Caco-2 (cell line): ENCODE data around the gene IREB2. TPM values are rescaled to one million over a fixed set of nuclear protein-coding genes. Genes with fewer than 3 reads are reported as not detected.
A peak's percentile ranks its signal among the peaks of the same experiment; 100 is the strongest.

Experiments used
- BruUV-seq: library from RNA; stranded (reverse); fragments of 400-500 nt; replicated peaks from 2 replicates; lab custom pipeline; 2021; lab: Mats Ljungman, UMichigan
- CTCF ChIA-PET: fragments of 300-600 bp; sonication (Branson Sonifier 250); formaldehyde crosslinking; loops from one replicate; lab custom pipeline; 2022; ENCODE audit warnings: antibody characterized with exemption; lab: Charles Lee
- POLR2A ChIA-PET: fragments of 300-600 bp; sonication (Branson Sonifier 250); formaldehyde crosslinking; loops from one replicate; lab custom pipeline; 2022; ENCODE audit warnings: antibody characterized with exemption; lab: Charles Lee
- DNase-seq, 2 experiments: peaks; one replicate each; pipeline versions ENCODE4 v3.0.0 to v3.0.0-alpha.2; 2020 to 2022
- H3K27me3 ChIP-seq: replicated peaks from 2 replicates; pipeline ENCODE4 v1.6.0; 2011; ENCODE audit warnings: low read length; ENCODE audit not compliant: control insufficient read depth, insufficient read depth
- H3K36me3 ChIP-seq: 2 replicates; pipeline ENCODE4 v1.5.1; 2011; ENCODE audit warnings: low read length; ENCODE audit not compliant: control insufficient read depth, insufficient read depth
- H3K4me1 ChIP-seq: fragments of 250-450 bp; sonication (Bioruptor Pico); 2 replicates; pipeline ENCODE4 v1.5.1; 2020; ENCODE audit warnings: mild to moderate bottlenecking
- H3K4me3 ChIP-seq: 2 replicates; pipeline ENCODE4 v1.5.1; 2011; ENCODE audit warnings: low read depth, mild to moderate bottlenecking, control low read depth, low read length
- H3K9me3 ChIP-seq: fragments of 250-450 bp; sonication (Bioruptor Pico); 2 replicates; pipeline ENCODE4 v1.5.1; 2020; ENCODE audit warnings: mild to moderate bottlenecking, moderate library complexity
- H3K27ac Mint-ChIP-seq: one replicate; pipeline ENCODE4 v1.8.0; 2022; ENCODE audit warnings: mixed read lengths; ENCODE audit not compliant: unreplicated experiment
- H3K27me3 Mint-ChIP-seq: one replicate; pipeline ENCODE4 v1.8.0; 2022; ENCODE audit warnings: mixed read lengths; ENCODE audit not compliant: insufficient read depth, unreplicated experiment
- H3K36me3 Mint-ChIP-seq: one replicate; pipeline ENCODE4 v1.8.0; 2022; ENCODE audit warnings: mild to moderate bottlenecking, mixed read lengths; ENCODE audit not compliant: insufficient read depth, unreplicated experiment
- H3K4me1 Mint-ChIP-seq: one replicate; pipeline ENCODE4 v1.8.0; 2022; ENCODE audit warnings: low read depth, mixed read lengths; ENCODE audit not compliant: unreplicated experiment
- H3K4me3 Mint-ChIP-seq: one replicate; pipeline ENCODE4 v1.8.0; 2022; ENCODE audit warnings: mild to moderate bottlenecking, moderate library complexity, mixed read lengths; ENCODE audit not compliant: unreplicated experiment
- H3K9me3 Mint-ChIP-seq: one replicate; pipeline ENCODE4 v1.8.0; 2022; ENCODE audit warnings: mixed read lengths; ENCODE audit not compliant: unreplicated experiment
- CTCF ChIP-seq, 2 experiments: fragments of 200-600 bp in 1 of 2; IDR thresholded peaks; 1 replicate in 1 of 2; 2 replicates in 1 of 2; pipeline versions ENCODE4 v1.5.1 to v1.8.0; 2011 to 2022; ENCODE audit warnings: antibody characterized with exemption in 1 of 2, control low read depth in 1 of 2, inconsistent platforms in 1 of 2, low read depth in 1 of 2, low read length in 1 of 2, mild to moderate bottlenecking in 1 of 2, moderate library complexity in 1 of 2; ENCODE audit not compliant: insufficient read depth in 1 of 2, severe bottlenecking in 1 of 2, unreplicated experiment in 1 of 2
- intact Hi-C: fragments of 100-400 bp; cut with micrococcal nuclease; formaldehyde crosslinking; loops from one replicate; pipeline ENCODE4 v1.10.0; 2022; ENCODE audit not compliant: unreplicated experiment
- total RNA-seq: library from RNA; stranded (reverse); gene quantifications from 2 replicates; pipeline ENCODE4 v1.2.3, GENCODE V29; 2022

Gene IREB2
- total RNA-seq, 1 experiment from 2014 or later, result 77.6 TPM

GRCh38 chr15:78420766-78421165 is 17.2 kb upstream of the IREB2 start:
- no peak for DNase-seq
- ChIA-PET CTCF (interaction anchor here (1.2 kb wide), 1 partner anchor 112 kb away, joined by 4 read pairs; no protein-coding TSS in a partner anchor), POLR2A (no interaction called here)
- no peak overlapping the region for H3K27ac Mint-ChIP-seq
- Histone ChIP-seq H3K9me3 (no peaks in the 10 kb centered on the region), H3K27me3 (no peaks in the 10 kb centered on the region), H3K4me1 (peaks cover 7% of the 10 kb centered on the region; the same call in 1 of the 2 replicates), H3K4me3 (no peak overlapping the region), H3K36me3 (no peaks in the 10 kb centered on the region)
- H3K4me1 Mint-ChIP-seq, result peaks cover 7% of the 10 kb centered on the region
- no peaks in the 10 kb centered on the region for H3K9me3 Mint-ChIP-seq
- no peak overlapping the region for H3K4me3 Mint-ChIP-seq
- BruUV-seq, result no TSS peak
- intact Hi-C loops, result no loop called here
- H3K27me3 Mint-ChIP-seq, result peaks cover 4% of the 10 kb centered on the region
- H3K36me3 Mint-ChIP-seq, result no peaks in the 10 kb centered on the region
- no peak for TF ChIP-seq CTCF (IDR thresholded peaks at IDR 0.05; ENCODE audit: insufficient read depth in 1 of 2, low read depth in 1 of 2, low read length in 1 of 2, severe bottlenecking in 1 of 2, unreplicated experiment in 1 of 2)

- intact Hi-C loops, result no loop called here
- no peak for TF ChIP-seq CTCF (IDR thresholded peaks at IDR 0.05; ENCODE audit: insufficient read depth in 1 of 2, low read depth in 1 of 2, low read length in 1 of 2, severe bottlenecking in 1 of 2, unreplicated experiment in 1 of 2)
- Histone ChIP-seq H3K36me3 (no peaks in the 10 kb centered on the region), H3K9me3 (no peaks in the 10 kb centered on the region), H3K4me1 (peaks cover 7% of the 10 kb centered on the region; the same call in 1 of the 2 replicates), H3K4me3 (no peak overlapping the region), H3K27me3 (no peaks in the 10 kb centered on the region)
- Mint-ChIP-seq H3K4me3 (no peak overlapping the region), H3K4me1 (peaks cover 7% of the 10 kb centered on the region), H3K27me3 (peaks cover 4% of the 10 kb centered on the region), H3K9me3 (no peaks in the 10 kb centered on the region), H3K27ac (no peak overlapping the region), H3K36me3 (no peaks in the 10 kb centered on the region)
- no peak for DNase-seq
- ChIA-PET CTCF (interaction anchor here (1.2 kb wide), 1 partner anchor 113 kb away, joined by 4 read pairs; no protein-coding TSS in a partner anchor), POLR2A (no interaction called here)
- no TSS peak for BruUV-seq
These were observed 16.6 kb upstream of the IREB2 start for GRCh38 chr15:78421238-78421965.

- intact Hi-C loops, result loop anchor here (1.0 kb wide), 1 partner anchor 114 kb away; no protein-coding TSS in a partner anchor
- H3K36me3 Mint-ChIP-seq, result no peaks in the 10 kb centered on the region
- CTCF ChIA-PET, result interaction anchor here (0.5 to 2.1 kb wide), 14 partner anchors 12 to 292 kb away, joined by 3 to 13 read pairs (median 3); partner anchors contain the start of genes CHRNA5, CIB2, CRABP1 and IREB2
These were observed 15.3 kb upstream of the IREB2 start for GRCh38 chr15:78422571-78423340.

More at GRCh38 chr15:78422571-78423340, 15.3 kb upstream of the IREB2 start:
- Histone ChIP-seq H3K4me1 (peaks cover 7% of the 10 kb centered on the region; the same call in 1 of the 2 replicates), H3K9me3 (no peaks in the 10 kb centered on the region), H3K27me3 (no peaks in the 10 kb centered on the region), H3K36me3 (no peaks in the 10 kb centered on the region), H3K4me3 (no peak overlapping the region)
- POLR2A ChIA-PET, result interaction anchor here (0.6 to 1.0 kb wide), 2 partner anchors 91 to 123 kb away, joined by 3 to 4 read pairs; partner anchors contain the start of gene SKIC8
- BruUV-seq, result no TSS peak
- H3K9me3 Mint-ChIP-seq, result no peaks in the 10 kb centered on the region
- H3K4me3 Mint-ChIP-seq, result no peak overlapping the region
- peaks cover 7% of the 10 kb centered on the region for H3K4me1 Mint-ChIP-seq
- peak; percentile 78 to 85 for TF ChIP-seq CTCF (IDR thresholded peaks at IDR 0.05; ENCODE audit: insufficient read depth in 1 of 2, low read depth in 1 of 2, low read length in 1 of 2, severe bottlenecking in 1 of 2, unreplicated experiment in 1 of 2)
- no peak overlapping the region for H3K27ac Mint-ChIP-seq
- DNase-seq, result peak; percentile 57 to 67
- H3K27me3 Mint-ChIP-seq, result peaks cover 4% of the 10 kb centered on the region
